IMR-90 (cell line): Measurements from ENCODE around the gene AHI1. TPM values are rescaled to one million over a fixed set of nuclear protein-coding genes. Genes with fewer than 3 reads are reported as not detected.
A peak's percentile ranks its signal among the peaks of the same experiment; 100 is the strongest.

Source experiments
- ATAC-seq: fragments of 200-7000 bp; cut with Tn5 transposase; 2 replicates; pipeline ENCODE4 v1.9.1; 2020; ENCODE audit warnings: low read depth, mild to moderate bottlenecking, moderate library complexity
- BruUV-seq: library from RNA; stranded (reverse); fragments of 400-500 nt; replicated peaks from 2 replicates; lab custom pipeline; 2021; lab: Mats Ljungman, UMichigan
- CTCF ChIA-PET: fragments of 300-600 bp; formaldehyde crosslinking; extraction: SDS; loops from one replicate; lab custom pipeline; 2021; ENCODE audit warnings: antibody characterized with exemption; lab: Yijun Ruan, JAX
- POLR2A ChIA-PET: fragments of 300-600 bp; sonication (Branson Sonifier 250); formaldehyde crosslinking; loops from one replicate; lab custom pipeline; 2022; ENCODE audit warnings: antibody characterized with exemption; ENCODE audit not compliant: unreplicated experiment; lab: Charles Lee
- DNase-seq: peaks from one replicate; pipeline ENCODE4 v3.0.0; 2013
- H2AFZ ChIP-seq: replicated peaks from 2 replicates; pipeline ENCODE3; 2013; ENCODE audit warnings: low read length, mild to moderate bottlenecking; ENCODE audit not compliant: poor library complexity
- H2AK5ac ChIP-seq: 2 replicates; pipeline ENCODE4 v1.6.1; 2013; ENCODE audit warnings: low read depth, low read length, inconsistent platforms
- H2AK9ac ChIP-seq: replicated peaks from 2 replicates; pipeline ENCODE3; 2013; ENCODE audit warnings: mild to moderate bottlenecking, low read depth, low read length, moderate library complexity; ENCODE audit not compliant: poor library complexity
- H2BK120ac ChIP-seq: 2 replicates; pipeline ENCODE4 v1.6.1; 2013; ENCODE audit warnings: low read depth, low read length, inconsistent platforms
- H2BK15ac ChIP-seq: 3 replicates; pipeline ENCODE4 v1.6.1; 2013; ENCODE audit warnings: low read depth, low read length, inconsistent platforms
- H2BK20ac ChIP-seq: 2 replicates; pipeline ENCODE4 v1.6.1; 2013; ENCODE audit warnings: low read depth, mild to moderate bottlenecking, inconsistent platforms, low read length, moderate library complexity
- H2BK5ac ChIP-seq: 2 replicates; pipeline ENCODE4 v1.6.1; 2013; ENCODE audit warnings: mild to moderate bottlenecking, low read depth, low read length, inconsistent platforms; ENCODE audit not compliant: poor library complexity, severe bottlenecking
- H3K14ac ChIP-seq: replicated peaks from 2 replicates; pipeline ENCODE4 v1.6.1; 2013; ENCODE audit warnings: low read depth, low read length, inconsistent platforms
- H3K18ac ChIP-seq: 2 replicates; pipeline ENCODE4 v1.6.1; 2013; ENCODE audit warnings: low read depth, low read length, control low read depth
- H3K23ac ChIP-seq: 2 replicates; pipeline ENCODE4 v1.6.1; 2013; ENCODE audit warnings: low read depth, low read length, inconsistent platforms
- H3K27ac ChIP-seq: 2 replicates; pipeline ENCODE4 v1.5.1; 2013; ENCODE audit warnings: mild to moderate bottlenecking, control low read depth, low read length; ENCODE audit not compliant: insufficient read depth
- H3K27me3 ChIP-seq: 2 replicates; pipeline ENCODE4 v1.6.1; 2013; ENCODE audit warnings: low read length; ENCODE audit not compliant: control insufficient read depth, insufficient read depth
- H3K36me3 ChIP-seq: 2 replicates; pipeline ENCODE4 v1.6.1; 2013; ENCODE audit warnings: low read length, mixed read lengths; ENCODE audit not compliant: control insufficient read depth, insufficient read depth
- H3K4ac ChIP-seq: 2 replicates; pipeline ENCODE4 v1.6.1; 2013; ENCODE audit warnings: low read depth, low read length, inconsistent platforms
- H3K4me1 ChIP-seq: 2 replicates; pipeline ENCODE4 v1.6.1; 2013; ENCODE audit warnings: low read length, mixed read lengths; ENCODE audit not compliant: control insufficient read depth, insufficient read depth
- H3K4me2 ChIP-seq: 2 replicates; pipeline ENCODE4 v1.6.1; 2013; ENCODE audit warnings: low read depth, mild to moderate bottlenecking, control low read depth, low read length, moderate library complexity
- H3K4me3 ChIP-seq: 2 replicates; pipeline ENCODE4 v1.5.1; 2013; ENCODE audit warnings: low read depth, mild to moderate bottlenecking, control low read depth, low read length, moderate library complexity; ENCODE audit not compliant: insufficient read depth
- H3K56ac ChIP-seq: 2 replicates; pipeline ENCODE4 v1.6.1; 2013; ENCODE audit warnings: low read length, inconsistent platforms; ENCODE audit not compliant: insufficient read depth; ENCODE audit errors: extremely low read depth
- H3K79me1 ChIP-seq, 2 experiments: 2 replicates each; pipeline ENCODE4 v1.6.1; 2013; ENCODE audit warnings: low read length in 2 of 2, inconsistent platforms in 1 of 2, low read depth in 1 of 2
- H3K9ac ChIP-seq: 2 replicates; pipeline ENCODE4 v1.6.1; 2013; ENCODE audit warnings: low read depth, low read length, control low read depth
- H3K9me1 ChIP-seq: 2 replicates; pipeline ENCODE4 v1.6.1; 2013; ENCODE audit warnings: low read length, inconsistent platforms; ENCODE audit not compliant: insufficient read depth
- H3K9me3 ChIP-seq: 2 replicates; pipeline ENCODE4 v1.6.1; 2013; ENCODE audit warnings: low read length; ENCODE audit not compliant: control insufficient read depth, insufficient read depth
- H4K20me1 ChIP-seq: 2 replicates; pipeline ENCODE4 v1.6.1; 2013; ENCODE audit warnings: low read length, inconsistent platforms; ENCODE audit not compliant: insufficient read depth
- H4K5ac ChIP-seq: 2 replicates; pipeline ENCODE4 v1.6.1; 2013; ENCODE audit warnings: mild to moderate bottlenecking, low read depth, low read length, control low read depth
- H4K8ac ChIP-seq, 2 experiments: 2 replicates each; pipeline ENCODE4 v1.6.1; 2013; ENCODE audit warnings: low read depth in 2 of 2, low read length in 2 of 2, control low read depth in 1 of 2, inconsistent platforms in 1 of 2
- H4K91ac ChIP-seq: 2 replicates; pipeline ENCODE4 v1.6.1; 2013; ENCODE audit warnings: low read depth, low read length, inconsistent platforms; ENCODE audit not compliant: insufficient read depth
- BHLHE40 ChIP-seq: fragments of 150-350 bp; IDR thresholded peaks from 2 replicates; pipeline ENCODE4 v1.6.1; 2016; ENCODE audit warnings: mild to moderate bottlenecking, low read depth, low read length
- CEBPB ChIP-seq: IDR thresholded peaks from 2 replicates; pipeline ENCODE4 v1.6.1; 2012; ENCODE audit warnings: low read depth, low read length, improper control_type of control experiment
- FOS ChIP-seq: fragments of 150-350 bp; IDR thresholded peaks from 2 replicates; pipeline ENCODE4 v1.6.1; 2016; ENCODE audit warnings: low read depth, low read length
- MAFK ChIP-seq: IDR thresholded peaks from 2 replicates; pipeline ENCODE4 v1.6.1; 2012; ENCODE audit warnings: low read depth, low read length, improper control_type of control experiment
- RAD21 ChIP-seq: IDR thresholded peaks from 2 replicates; pipeline ENCODE4 v1.6.1; 2012; ENCODE audit warnings: low read length, improper control_type of control experiment
- RFX5 ChIP-seq: IDR thresholded peaks from 2 replicates; pipeline ENCODE4 v1.8.0; 2012; ENCODE audit warnings: low read depth, mild to moderate bottlenecking, low read length, moderate library complexity
- WGBS, 2 experiments: methylation state at CpG; one replicate each; pipeline versions ENCODE4 v1.1.5 to v1.1.7; 2013; ENCODE audit warnings: missing lambda C conversion rate in 2 of 2; ENCODE audit not compliant: insufficient read length in 1 of 2; ENCODE audit errors: extremely low coverage in 2 of 2; 5-methylcytosine and 5-hydroxymethylcytosine counted together
- dilution Hi-C: fragments of 300-500 bp; cut with HindIII; formaldehyde crosslinking; loops from one replicate; pipeline ENCODE4 v1.14.3; 2018; ENCODE audit warnings: low sequenced_read_pairs; ENCODE audit not compliant: unreplicated experiment
- in situ Hi-C: fragments of 300-500 bp; cut with MboI; formaldehyde crosslinking; loops from 3 replicates; pipeline ENCODE4 v1.14.3; 2019; ENCODE audit warnings: low sequenced_read_pairs, inconsistent platforms, mixed read lengths
- intact Hi-C: fragments of 100-400 bp; cut with micrococcal nuclease; formaldehyde crosslinking; loops from 2 replicates; pipeline ENCODE4 v1.10.0; 2022
- polyA plus RNA-seq, 3 experiments: library from polyadenylated mRNA; depleted of rRNA; stranded (reverse); fragments of >200 nt; gene quantifications; 2 replicates each; pipeline ENCODE4 v1.2.3, GENCODE V29; 2012; ENCODE audit warnings: low replicate concordance in 1 of 3
- total RNA-seq: library from RNA; depleted of rRNA; stranded (reverse); fragments of >200 nt; gene quantifications from 2 replicates; pipeline ENCODE4 v1.2.3, GENCODE V29; 2012
- TF ChIP-seq, protein P1 (sequence below): fragments of 150-350 bp; IDR thresholded peaks from 2 replicates; pipeline ENCODE4 v1.6.1; 2016; ENCODE audit warnings: low read depth, mild to moderate bottlenecking, low read length, moderate library complexity, borderline replicate concordance

The AHI1 gene
- total and polyA plus RNA-seq, 2 of the 4 experiments (the other 2 are of a cell fraction) = 9.5 to 19.4 TPM

DNA sequence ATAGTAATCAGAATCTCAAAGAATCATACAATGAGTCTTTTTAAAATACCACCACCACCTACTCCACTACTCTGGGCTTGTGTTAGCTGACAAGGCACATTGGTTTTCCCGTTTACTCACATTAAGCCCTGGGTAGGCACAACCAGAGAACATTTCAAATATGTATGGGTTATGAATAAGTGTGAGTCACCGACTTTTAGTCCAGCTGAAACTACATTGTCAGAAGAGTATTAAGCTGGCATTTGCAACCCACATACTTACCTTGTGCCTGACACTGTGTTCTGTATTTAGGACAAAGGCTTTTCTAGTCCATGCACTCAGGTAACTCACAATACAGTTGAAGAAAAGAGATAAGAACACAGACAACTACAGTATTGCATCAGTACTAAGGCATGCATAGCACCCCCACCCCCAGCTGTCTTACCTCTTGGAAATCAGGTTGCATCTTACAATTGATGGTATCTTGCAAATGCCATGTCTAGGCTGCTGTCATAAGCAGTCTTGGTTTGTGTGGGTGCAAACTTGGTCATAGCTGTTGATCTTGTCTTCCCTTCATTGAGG, 40.3 kb upstream of the AHI1 start:
- H3K27me3 ChIP-seq = no peaks in the 10 kb centered on the region
- peak overlapping the region; percentile 61; the same call in 2 of the 3 replicates for H2BK15ac ChIP-seq
- CTCF ChIA-PET = interaction anchor here (4.6 kb wide), 1 partner anchor 689 kb away, joined by 26 read pairs; no protein-coding TSS in a partner anchor
- TF ChIP-seq RAD21 (peak; percentile 13; the same call in 1 of the 2 replicates), MAFK (peak; percentile 83), RFX5 (no peak), FOS (peak; percentile 70; the same call in 1 of the 2 replicates), CEBPB (peak; percentile 42), BHLHE40 (0 out of 2 replicates have a peak, but pooled peaks have one; percentile 29)
- TF ChIP-seq, protein P1, sequence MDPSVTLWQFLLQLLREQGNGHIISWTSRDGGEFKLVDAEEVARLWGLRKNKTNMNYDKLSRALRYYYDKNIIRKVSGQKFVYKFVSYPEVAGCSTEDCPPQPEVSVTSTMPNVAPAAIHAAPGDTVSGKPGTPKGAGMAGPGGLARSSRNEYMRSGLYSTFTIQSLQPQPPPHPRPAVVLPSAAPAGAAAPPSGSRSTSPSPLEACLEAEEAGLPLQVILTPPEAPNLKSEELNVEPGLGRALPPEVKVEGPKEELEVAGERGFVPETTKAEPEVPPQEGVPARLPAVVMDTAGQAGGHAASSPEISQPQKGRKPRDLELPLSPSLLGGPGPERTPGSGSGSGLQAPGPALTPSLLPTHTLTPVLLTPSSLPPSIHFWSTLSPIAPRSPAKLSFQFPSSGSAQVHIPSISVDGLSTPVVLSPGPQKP = no peak
- H3K4ac ChIP-seq = peak overlapping the region; percentile 38
- H4K5ac ChIP-seq = peak overlapping the region; percentile 36; the same call in 1 of the 2 replicates
- no peaks in the 10 kb centered on the region for H3K79me1 ChIP-seq
- peak overlapping the region; percentile 74 for H2AK5ac ChIP-seq
- POLR2A ChIA-PET = interaction anchor here (0.9 kb wide), 1 partner anchor 39 kb away, joined by 3 read pairs; no protein-coding TSS in a partner anchor
- no peak overlapping the region for H3K27ac ChIP-seq
- peak; percentile 72 for ATAC-seq
- dilution Hi-C loops = no loop called here
- peak overlapping the region; percentile 81; the same call in 1 of the 2 replicates for H3K18ac ChIP-seq
- no peaks in the 10 kb centered on the region for H3K9me3 ChIP-seq
- in situ Hi-C loops = loop anchor here (5.0 kb wide), 1 partner anchor 689 kb away; no protein-coding TSS in a partner anchor
- peak overlapping the region; percentile 81 for H2BK20ac ChIP-seq
- peak overlapping the region; percentile 28; the same call in 1 of the 2 replicates for H3K4me2 ChIP-seq
- intact Hi-C loops = loop anchor here (2.0 to 5.0 kb wide), 2 partner anchors 86 to 501 kb away; no protein-coding TSS in a partner anchor
- WGBS, 2 experiments = no CpG with 5 or more reads among the region's 2 CpGs
- peak overlapping the region; percentile 43; the same call in 1 of the 2 replicates for H4K91ac ChIP-seq
- H3K36me3 ChIP-seq = no peaks in the 10 kb centered on the region
- H3K23ac ChIP-seq = peak overlapping the region; percentile 6; the same call in 1 of the 2 replicates
- H4K8ac ChIP-seq = peak overlapping the region in 1 of 2 experiments; percentile 60; a peak in 2 of 4 replicates
- BruUV-seq = no TSS peak
- H2AK9ac ChIP-seq = no peak overlapping the region
- H3K4me3 ChIP-seq = no peak overlapping the region
- no peak overlapping the region for H3K9ac ChIP-seq
- H3K14ac ChIP-seq = peak overlapping the region; percentile 26
- no peak overlapping the region for H2AFZ ChIP-seq
- H2BK120ac ChIP-seq = peak overlapping the region; percentile 80
- peaks cover 9% of the 10 kb centered on the region for H3K4me1 ChIP-seq
- peak overlapping the region; percentile 78 for H2BK5ac ChIP-seq
- peak; percentile 89 for DNase-seq
- no peaks in the 10 kb centered on the region for H4K20me1 ChIP-seq
- H3K9me1 ChIP-seq = peaks cover 4% of the 10 kb centered on the region
- peak overlapping the region; percentile 25; the same call in 1 of the 2 replicates for H3K56ac ChIP-seq
